ENCODE results near the gene DYNLT4. TPM values are rescaled to one million over a fixed set of nuclear protein-coding genes. Genes with fewer than 3 reads are reported as not detected.

Gene DYNLT4
- total and polyA plus RNA-seq, 2 of the 13 experiments (the other 11 are each of a cell fraction or from before 2014, with no cell fraction given): 0.77 TPM; not detected in 1

GRCh38 chr1:44808938-44809917 lies 2.1 kb upstream of the DYNLT4 start (continued):
- no peak for TF ChIP-seq BORCS8-MEF2B (CRISPR knock-in tag; IDR thresholded peaks at IDR 0.05)
- TF ChIP-seq CREB3 (CRISPR knock-in tag; IDR thresholded peaks at IDR 0.05): no peak
- peak; percentile 32; the same call in 1 of the 2 replicates for TF ChIP-seq HOXA3 (CRISPR knock-in tag; IDR thresholded peaks at IDR 0.05)
- TF ChIP-seq EZH2 (conservative IDR thresholded peaks at IDR 0.05; ENCODE audit: low read depth, low read length): no peak
- TF ChIP-seq DNMT3B (CRISPR knock-in tag; conservative IDR thresholded peaks at IDR 0.05): 0 out of 2 replicates have a peak, but pooled peaks have one; percentile 19
- peak in 1 of 2 experiments; percentile 57; a peak in 2 of 4 replicates for TF ChIP-seq POLR2A (IDR thresholded peaks at IDR 0.05; ENCODE audit: insufficient read depth in 1 of 2, low read depth in 2 of 2, low read length in 2 of 2)
- TF ChIP-seq ZNF710 (CRISPR knock-in tag; IDR thresholded peaks at IDR 0.05; ENCODE audit: borderline replicate concordance): no peak
- TF ChIP-seq HOXA7 (CRISPR knock-in tag; IDR thresholded peaks at IDR 0.05): no peak
- TF ChIP-seq ZNF652 (CRISPR knock-in tag; IDR thresholded peaks at IDR 0.05; ENCODE audit: borderline replicate concordance, low read depth): no peak
- no peak for TF ChIP-seq PLRG1 (conservative IDR thresholded peaks at IDR 0.05)
- no peak for TF ChIP-seq TBX3 (IDR thresholded peaks at IDR 0.05; ENCODE audit: borderline replicate concordance)
- TF ChIP-seq ZNF687 (CRISPR knock-in tag; IDR thresholded peaks at IDR 0.05): peak; percentile 63
- TF ChIP-seq KDM5A (IDR thresholded peaks at IDR 0.05; ENCODE audit: borderline replicate concordance, low read length): no peak
- no peak for TF ChIP-seq AHR (CRISPR knock-in tag; IDR thresholded peaks at IDR 0.05)
- TF ChIP-seq RCOR2 (CRISPR knock-in tag; IDR thresholded peaks at IDR 0.05): no peak; the same call in 1 of the 2 replicates
- no peak for TF ChIP-seq ZNF367 (CRISPR knock-in tag; IDR thresholded peaks at IDR 0.05; ENCODE audit: borderline replicate concordance)
- no peak for TF ChIP-seq PLSCR1 (CRISPR knock-in tag; IDR thresholded peaks at IDR 0.05; ENCODE audit: borderline replicate concordance)
- no peak for TF ChIP-seq SUZ12 (IDR thresholded peaks at IDR 0.05; ENCODE audit: low read depth, low read length)
- TF ChIP-seq ZNF773 (CRISPR knock-in tag; IDR thresholded peaks at IDR 0.05; ENCODE audit: borderline replicate concordance): no peak
- no peak for TF ChIP-seq PPARG (CRISPR knock-in tag; conservative IDR thresholded peaks at IDR 0.05)
- peak; percentile 42; the same call in 1 of the 2 replicates for TF ChIP-seq MTA1 (CRISPR knock-in tag; IDR thresholded peaks at IDR 0.05; ENCODE audit: borderline replicate concordance)
